ENCODE data around the gene CROCC2. TPM values are rescaled to one million over a fixed set of nuclear protein-coding genes. Genes with fewer than 3 reads are reported as not detected.

Gene CROCC2
- total RNA-seq, 4 donors from 2014 or later = 0.27 to 0.83 TPM; not detected in 2

DNA sequence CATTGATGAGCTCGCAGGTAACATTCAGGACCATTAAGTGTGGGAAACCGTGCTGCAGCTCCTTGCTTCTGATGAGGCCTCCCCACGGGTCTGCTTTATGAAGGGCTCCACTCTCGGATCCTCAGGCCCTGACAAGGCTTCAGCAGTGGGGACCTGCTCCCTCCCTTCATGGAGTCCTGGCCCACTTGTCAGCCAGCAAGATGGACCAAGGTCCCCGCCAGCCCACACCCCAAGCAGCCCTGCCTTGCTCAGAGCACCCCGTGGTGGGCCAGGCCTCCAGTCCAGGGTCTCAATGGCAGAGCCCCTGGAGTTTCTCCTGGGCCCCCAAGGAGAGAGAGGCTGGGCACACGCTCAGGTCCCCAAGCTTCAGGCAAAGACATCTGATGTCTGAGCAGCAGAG, 41.5 kb downstream of the CROCC2 start:
- H3K9me3 ChIP-seq = no peaks in the 10 kb centered on the region
- no peak for TF ChIP-seq POLR2A (IDR thresholded peaks at IDR 0.05)
- no peaks in the 10 kb centered on the region for H3K4me1 ChIP-seq
- no peaks in the 10 kb centered on the region for H3K36me3 ChIP-seq
- no peaks in the 10 kb centered on the region for H3K27me3 ChIP-seq
- no peak overlapping the region for H3K27ac ChIP-seq
- no peak overlapping the region for H3K4me3 ChIP-seq
- peak in 2 of 3 donors; percentile 33 to 34 for DNase-seq

DNA sequence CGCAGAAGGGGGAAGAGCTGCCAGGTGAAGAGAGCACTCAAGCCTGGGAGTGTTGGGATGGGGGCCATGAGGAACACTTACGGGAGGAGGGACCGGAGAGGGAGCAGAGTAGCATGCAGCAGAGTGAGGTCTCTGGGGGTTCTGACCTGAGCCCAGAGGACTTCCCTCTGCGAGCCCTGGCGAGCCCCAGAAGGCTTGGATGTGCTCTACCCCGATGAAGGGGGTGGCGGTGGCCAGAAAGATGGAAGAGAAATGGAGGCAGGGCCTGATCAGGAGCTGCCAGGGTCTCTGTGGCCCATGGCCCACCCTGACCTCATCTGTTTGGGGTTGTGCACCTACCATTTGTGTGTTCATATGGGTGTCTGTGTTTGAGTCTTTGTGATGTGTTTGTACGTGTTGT, 42.0 kb downstream of the CROCC2 start:
- H3K27me3 ChIP-seq = no peaks in the 10 kb centered on the region
- DNase-seq = peak in 2 of 3 donors; percentile 9 to 23
- TF ChIP-seq, protein P1, sequence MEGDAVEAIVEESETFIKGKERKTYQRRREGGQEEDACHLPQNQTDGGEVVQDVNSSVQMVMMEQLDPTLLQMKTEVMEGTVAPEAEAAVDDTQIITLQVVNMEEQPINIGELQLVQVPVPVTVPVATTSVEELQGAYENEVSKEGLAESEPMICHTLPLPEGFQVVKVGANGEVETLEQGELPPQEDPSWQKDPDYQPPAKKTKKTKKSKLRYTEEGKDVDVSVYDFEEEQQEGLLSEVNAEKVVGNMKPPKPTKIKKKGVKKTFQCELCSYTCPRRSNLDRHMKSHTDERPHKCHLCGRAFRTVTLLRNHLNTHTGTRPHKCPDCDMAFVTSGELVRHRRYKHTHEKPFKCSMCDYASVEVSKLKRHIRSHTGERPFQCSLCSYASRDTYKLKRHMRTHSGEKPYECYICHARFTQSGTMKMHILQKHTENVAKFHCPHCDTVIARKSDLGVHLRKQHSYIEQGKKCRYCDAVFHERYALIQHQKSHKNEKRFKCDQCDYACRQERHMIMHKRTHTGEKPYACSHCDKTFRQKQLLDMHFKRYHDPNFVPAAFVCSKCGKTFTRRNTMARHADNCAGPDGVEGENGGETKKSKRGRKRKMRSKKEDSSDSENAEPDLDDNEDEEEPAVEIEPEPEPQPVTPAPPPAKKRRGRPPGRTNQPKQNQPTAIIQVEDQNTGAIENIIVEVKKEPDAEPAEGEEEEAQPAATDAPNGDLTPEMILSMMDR (IDR thresholded peaks at IDR 0.05) = no peak
- no peak for TF ChIP-seq POLR2A (IDR thresholded peaks at IDR 0.05)
- H3K4me3 ChIP-seq = no peak overlapping the region
- no peak overlapping the region for H3K27ac ChIP-seq
- no peaks in the 10 kb centered on the region for H3K36me3 ChIP-seq
- no peaks in the 10 kb centered on the region for H3K4me1 ChIP-seq
- no peaks in the 10 kb centered on the region for H3K9me3 ChIP-seq

DNA sequence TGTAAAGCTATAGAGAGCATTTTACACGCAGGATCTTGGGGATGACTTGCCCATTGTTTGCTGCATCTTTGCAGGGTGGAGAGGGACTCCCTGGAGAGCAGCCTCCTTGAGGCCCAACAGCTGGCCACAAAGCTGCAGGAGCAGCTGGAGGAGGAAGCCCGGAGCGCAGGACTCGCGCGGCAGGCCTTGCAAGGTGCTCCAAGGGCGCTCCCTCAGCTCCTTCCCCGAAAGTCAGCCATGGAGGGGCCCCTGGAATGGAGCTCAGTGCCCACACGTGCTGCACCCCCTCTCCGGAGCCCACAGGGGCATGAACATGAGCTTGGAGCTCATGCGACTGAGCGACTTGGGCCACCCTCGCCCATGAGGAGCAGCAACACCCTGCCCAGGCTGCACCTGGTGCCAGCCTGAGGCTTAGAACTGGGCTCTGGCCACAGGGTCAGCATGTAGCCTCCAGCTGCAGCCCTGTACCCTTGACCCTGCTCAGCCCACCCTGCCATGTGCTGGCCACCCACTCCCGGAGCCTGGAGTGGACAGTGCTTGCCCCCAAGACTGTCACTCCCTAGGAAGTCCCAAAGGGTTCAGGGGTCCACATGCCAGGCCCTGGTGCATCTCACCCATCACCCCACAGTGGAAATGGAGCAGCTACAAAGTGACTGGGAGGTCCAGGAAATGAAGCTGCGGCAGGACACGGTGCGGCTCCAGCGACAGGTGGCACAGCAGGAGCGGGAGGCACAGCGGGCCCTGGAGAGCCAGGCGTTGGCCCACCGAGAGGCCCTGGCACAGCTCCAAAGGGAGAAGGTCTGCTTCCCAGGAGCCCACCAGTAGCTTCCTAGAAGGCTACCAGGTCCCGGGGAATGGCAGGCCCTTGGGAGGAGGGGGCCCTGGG, 43.0 kb downstream of the CROCC2 start:
- peak in 2 of 3 donors; percentile 14 to 34 for DNase-seq
- H3K27me3 ChIP-seq = no peaks in the 10 kb centered on the region

DNA sequence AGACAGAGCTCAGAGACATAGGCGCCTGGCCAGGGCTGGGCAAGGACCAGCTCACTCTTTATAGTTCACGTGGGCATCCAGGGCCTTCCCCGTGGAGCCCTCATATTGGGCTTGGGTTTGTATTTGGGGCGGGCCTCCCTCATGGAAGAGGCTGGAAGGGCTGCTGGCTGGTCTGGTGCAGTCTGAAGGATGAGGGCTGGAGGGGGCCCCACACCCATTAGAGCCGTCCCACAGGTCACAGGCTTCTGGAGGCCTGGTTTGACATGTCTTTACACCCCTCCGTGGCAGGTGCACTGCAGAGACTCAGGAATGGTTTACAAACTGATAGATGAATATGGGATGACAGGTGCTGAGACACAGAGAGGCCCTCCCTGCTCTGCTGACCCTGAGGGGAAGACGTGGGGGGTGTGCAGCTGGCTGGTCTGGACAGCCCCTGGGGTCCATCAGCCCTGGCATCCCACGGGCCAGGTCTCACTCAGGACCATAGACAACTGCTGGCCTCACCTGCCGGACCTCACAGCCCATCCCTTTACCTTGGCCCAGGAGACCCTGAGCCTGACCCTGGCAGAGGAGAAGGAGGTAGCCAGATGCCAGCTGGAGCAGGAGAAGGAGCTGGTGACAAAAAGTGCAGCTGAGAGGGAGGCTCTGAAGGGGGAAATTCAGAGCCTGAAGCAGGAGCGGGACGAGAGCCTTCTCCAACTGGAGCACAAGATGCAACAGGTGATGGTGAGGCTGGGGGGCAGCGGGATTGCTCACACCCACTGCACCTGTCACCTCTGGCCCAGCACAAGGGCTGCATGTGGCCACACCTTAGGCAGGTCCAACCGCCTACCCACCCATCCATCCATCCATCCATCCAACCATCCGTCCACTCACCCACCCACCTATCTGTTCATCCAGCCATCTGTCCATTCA, 43.9 kb downstream of the CROCC2 start:
- peak in 1 of 3 donors; percentile 37 for DNase-seq
- no peak overlapping the region for H3K4me3 ChIP-seq
- no peaks in the 10 kb centered on the region for H3K36me3 ChIP-seq
- H3K9me3 ChIP-seq = no peaks in the 10 kb centered on the region
- TF ChIP-seq, protein P1 (IDR thresholded peaks at IDR 0.05) = no peak
- TF ChIP-seq POLR2A (IDR thresholded peaks at IDR 0.05) = no peak
- H3K4me1 ChIP-seq = no peaks in the 10 kb centered on the region
- H3K27ac ChIP-seq = no peak overlapping the region
- no peaks in the 10 kb centered on the region for H3K27me3 ChIP-seq

More for the DNA sequence above, 43.0 kb downstream of the CROCC2 start:
- no peaks in the 10 kb centered on the region for H3K4me1 ChIP-seq
- TF ChIP-seq POLR2A (IDR thresholded peaks at IDR 0.05) = no peak
- TF ChIP-seq, protein P1 (IDR thresholded peaks at IDR 0.05) = no peak
- no peaks in the 10 kb centered on the region for H3K36me3 ChIP-seq
- H3K9me3 ChIP-seq = no peaks in the 10 kb centered on the region
- no peak overlapping the region for H3K4me3 ChIP-seq
- no peak overlapping the region for H3K27ac ChIP-seq

DNA sequence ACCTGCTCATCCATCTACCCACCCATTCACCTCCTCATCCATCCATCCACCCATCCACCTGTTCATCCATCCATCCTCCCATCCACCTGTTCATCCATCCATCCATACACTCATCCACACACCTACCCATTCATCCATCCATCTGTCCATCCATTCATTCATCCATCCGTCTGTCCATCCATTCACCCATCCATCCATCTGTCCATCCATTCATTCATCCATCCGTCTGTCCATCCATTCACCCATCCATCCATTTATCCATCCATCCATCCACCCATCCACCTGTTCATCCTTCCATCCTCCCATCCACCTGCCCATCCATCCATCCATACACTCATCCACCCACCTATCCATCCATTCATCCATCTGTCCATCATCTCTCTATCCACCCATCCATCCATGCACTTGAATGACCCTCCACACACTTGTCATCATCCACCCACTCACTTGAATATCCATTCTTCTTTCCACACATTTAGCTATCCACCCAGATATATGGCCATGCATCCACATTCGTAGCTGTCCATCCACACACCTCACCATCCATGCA, 45.0 kb downstream of the CROCC2 start:
- Histone ChIP-seq H3K27ac (no peak overlapping the region), H3K36me3 (no peaks in the 10 kb centered on the region), H3K9me3 (no peaks in the 10 kb centered on the region), H3K27me3 (no peaks in the 10 kb centered on the region), H3K4me3 (no peak overlapping the region), H3K4me1 (peaks cover 0 to 6% (median 0%) of the 10 kb centered on the region in 4 donors)
- DNase-seq = no peak
- TF ChIP-seq POLR2A (IDR thresholded peaks at IDR 0.05) = no peak
- TF ChIP-seq, protein P1 (IDR thresholded peaks at IDR 0.05) = no peak

Measured in Peyer's patch (tissue), 4 donors.